SK-N-SH (cell line): ENCODE results near the gene KIAA2012. TPM values are rescaled to one million over a fixed set of nuclear protein-coding genes. Genes with fewer than 3 reads are reported as not detected.
"Not testable (repeated sequence)": the region's sequence is repeated elsewhere in the genome, so short reads cannot be mapped to it uniquely, and the experiment has no call there.

Source experiments
- CTCF ChIA-PET: fragments of 300-600, 350-600 bp; formaldehyde crosslinking; extraction: SDS; loops from one replicate; lab custom pipeline; 2021; lab: Yijun Ruan, JAX
- POLR2A ChIA-PET: fragments of 350-600 bp; sonication (Branson Sonifier 250); formaldehyde crosslinking; extraction: SDS; loops from one replicate; lab custom pipeline; 2020; ENCODE audit warnings: antibody characterized with exemption, inconsistent platforms; lab: Yijun Ruan, JAX
- DNase-seq: peaks from one replicate; pipeline ENCODE4 v3.0.0; 2012
- H2AFZ ChIP-seq: fragments of 200-600 bp; sonication (generic); 2 replicates; pipeline ENCODE4 v1.8.1; 2016; ENCODE audit warnings: antibody characterized with exemption, mild to moderate bottlenecking, low read depth
- H3F3A ChIP-seq: fragments of 200-600 bp; sonication (generic); replicated peaks from 2 replicates; pipeline ENCODE3; 2016; ENCODE audit warnings: antibody characterized with exemption, mild to moderate bottlenecking; ENCODE audit not compliant: insufficient read depth
- H3K27ac ChIP-seq, 2 experiments: fragments of 200-500 bp in 1 of 2; fragments of 200-600 bp in 1 of 2; sonication (Bioruptor generic) in 1 of 2; sonication (generic), shearing (Covaris generic) in 1 of 2; 2 replicates each; pipeline versions ENCODE4 v1.5.1 to v1.6.1; 2014 to 2016; ENCODE audit warnings: low read depth in 2 of 2, inconsistent platforms in 1 of 2, low read length in 1 of 2, mild to moderate bottlenecking in 1 of 2, mixed read lengths in 1 of 2
- H3K27me3 ChIP-seq: fragments of 200-600 bp; sonication (generic), shearing (Covaris generic); 2 replicates; pipeline ENCODE4 v1.6.1; 2016; ENCODE audit warnings: mixed run types; ENCODE audit not compliant: insufficient read depth
- H3K36me3 ChIP-seq, 2 experiments: fragments of 200-500 bp in 1 of 2; fragments of 200-600 bp in 1 of 2; sonication (Bioruptor generic) in 1 of 2; sonication (generic) in 1 of 2; replicated peaks in 1 of 2; 2 replicates each; pipeline versions ENCODE3 to v1.5.1; 2014 to 2016; ENCODE audit warnings: low read length in 1 of 2, mild to moderate bottlenecking in 1 of 2; ENCODE audit not compliant: insufficient read depth in 2 of 2, control insufficient read depth in 1 of 2
- H3K4me1 ChIP-seq, 2 experiments: fragments of 200-500 bp in 1 of 2; fragments of 200-600 bp in 1 of 2; sonication (Bioruptor generic) in 1 of 2; sonication (generic), shearing (Covaris generic) in 1 of 2; 2 replicates each; pipeline versions ENCODE4 v1.5.1 to v1.6.1; 2014 to 2016; ENCODE audit warnings: low read depth in 1 of 2, low read length in 1 of 2, mixed run types in 1 of 2; ENCODE audit not compliant: insufficient read depth in 2 of 2, control insufficient read depth in 1 of 2
- H3K4me2 ChIP-seq: fragments of 200-600 bp; sonication (generic), shearing (Covaris generic); 2 replicates; pipeline ENCODE4 v1.6.1; 2017; ENCODE audit warnings: mixed run types
- H3K4me3 ChIP-seq, 2 experiments: fragments of 200-500 bp in 1 of 2; fragments of 200-600 bp in 1 of 2; sonication (Bioruptor generic) in 1 of 2; sonication (generic), shearing (Covaris generic) in 1 of 2; 2 replicates each; pipeline versions ENCODE4 v1.5.1 to v1.8.1; 2014 to 2016; ENCODE audit warnings: low read depth in 2 of 2, inconsistent platforms in 1 of 2, low read length in 1 of 2, mild to moderate bottlenecking in 1 of 2, mixed read lengths in 1 of 2, moderate library complexity in 1 of 2
- H3K79me2 ChIP-seq: fragments of 200-600 bp; sonication (generic); 2 replicates; pipeline ENCODE4 v1.8.1; 2017; ENCODE audit warnings: mild to moderate bottlenecking; ENCODE audit not compliant: insufficient read depth
- H3K9ac ChIP-seq: fragments of 200-600 bp; sonication (generic); 2 replicates; pipeline ENCODE4 v1.6.1; 2017; ENCODE audit warnings: mixed run types
- H3K9me2 ChIP-seq: fragments of 200-600 bp; sonication (generic); 2 replicates; pipeline ENCODE4 v1.6.1; 2017; ENCODE audit warnings: mixed run types
- H3K9me3 ChIP-seq: fragments of 200-600 bp; sonication (generic); 2 replicates; pipeline ENCODE4 v1.6.1; 2017; ENCODE audit warnings: mixed run types, mild to moderate bottlenecking, moderate library complexity
- H4K20me1 ChIP-seq: fragments of 200-600 bp; sonication (generic); 2 replicates; pipeline ENCODE4 v1.6.1; 2017; ENCODE audit warnings: mild to moderate bottlenecking, mixed run types; ENCODE audit not compliant: insufficient read depth
- CTCF ChIP-seq: fragments of 200-600 bp; sonication (generic); IDR thresholded peaks from 2 replicates; pipeline ENCODE4 v1.6.1; 2017; ENCODE audit warnings: antibody characterized with exemption, mild to moderate bottlenecking, moderate library complexity
- ELF1 ChIP-seq: IDR thresholded peaks from 2 replicates; pipeline ENCODE4 v1.4.0; 2012
- EP300 ChIP-seq, 2 experiments: IDR thresholded peaks; 2 replicates each; pipeline versions ENCODE4 v1.4.0 to v1.6.1; 2012; ENCODE audit warnings: borderline replicate concordance in 1 of 2, low read depth in 1 of 2, low read length in 1 of 2
- EZH2phosphoT487 ChIP-seq: fragments of 200-600 bp; sonication (generic); IDR thresholded peaks from 2 replicates; pipeline ENCODE4 v1.6.1; 2017; ENCODE audit warnings: low read depth, mixed run types, mild to moderate bottlenecking, antibody characterized with exemption, moderate library complexity, borderline replicate concordance
- FOXJ3 ChIP-seq: sonication (generic); formaldehyde crosslinking; IDR thresholded peaks from 2 replicates; pipeline ENCODE4 v1.5.1; 2020; ENCODE audit warnings: mild to moderate bottlenecking, missing genetic modification reagents
- FOXM1 ChIP-seq: IDR thresholded peaks from 2 replicates; pipeline ENCODE4 v1.4.0; 2012; ENCODE audit warnings: low read depth, mild to moderate bottlenecking
- JUND ChIP-seq: IDR thresholded peaks from 2 replicates; pipeline ENCODE4 v1.4.0; 2012
- MAX ChIP-seq: IDR thresholded peaks from 2 replicates; pipeline ENCODE4 v1.4.0; 2012; ENCODE audit warnings: low read depth
- PBX3 ChIP-seq: IDR thresholded peaks from 2 replicates; pipeline ENCODE4; 2012
- RCOR1 ChIP-seq: fragments of 150-350 bp; IDR thresholded peaks from 2 replicates; pipeline ENCODE4 v1.6.1; 2017; ENCODE audit warnings: antibody characterized with exemption, low read length
- RFX5 ChIP-seq: IDR thresholded peaks from 2 replicates; pipeline ENCODE4 v1.6.1; 2012; ENCODE audit warnings: mild to moderate bottlenecking, improper control_type of control experiment, low read length
- TAF1 ChIP-seq: IDR thresholded peaks from 2 replicates; pipeline ENCODE4 v1.6.1; 2012; ENCODE audit warnings: low read depth, mild to moderate bottlenecking, low read length, moderate library complexity, borderline replicate concordance
- TEAD4 ChIP-seq: IDR thresholded peaks from 2 replicates; pipeline ENCODE4 v1.4.0; 2012; ENCODE audit warnings: mild to moderate bottlenecking, borderline replicate concordance; ENCODE audit not compliant: insufficient read depth
- YY1 ChIP-seq: IDR thresholded peaks from 2 replicates; pipeline ENCODE4 v1.4.0; 2012; ENCODE audit warnings: low read depth, mild to moderate bottlenecking
- WGBS: methylation state at CpG from one replicate; pipeline ENCODE4 v1.1.6; 2017; ENCODE audit warnings: low lambda C conversion rate; 5-methylcytosine and 5-hydroxymethylcytosine counted together
- polyA plus RNA-seq, 3 experiments: library from polyadenylated mRNA; depleted of rRNA; stranded (reverse); fragments of >200 nt; gene quantifications; 2 replicates each; pipeline ENCODE4 v1.2.3, GENCODE V29; 2012
- TF ChIP-seq, protein P1 (sequence below): IDR thresholded peaks from 2 replicates; pipeline ENCODE4 v1.4.0; 2012; ENCODE audit warnings: low read depth, borderline replicate concordance
- TF ChIP-seq, protein P2 (sequence below): IDR thresholded peaks from 2 replicates; pipeline ENCODE4 v1.6.1; 2012; ENCODE audit warnings: mild to moderate bottlenecking, low read depth, low read length, moderate library complexity
- TF ChIP-seq, protein P3 (sequence below): fragments of 150-350 bp; IDR thresholded peaks from 2 replicates; pipeline ENCODE4 v1.6.1; 2017; ENCODE audit warnings: antibody characterized with exemption, low read length, low read depth, borderline replicate concordance
- TF ChIP-seq, protein P4 (sequence below): IDR thresholded peaks from 2 replicates; pipeline ENCODE4 v1.4.0; 2012; ENCODE audit warnings: low read depth, borderline replicate concordance

KIAA2012 gene
- polyA plus RNA-seq, 1 of the 3 experiments (the other 2 are of a cell fraction): 0.07 TPM

DNA sequence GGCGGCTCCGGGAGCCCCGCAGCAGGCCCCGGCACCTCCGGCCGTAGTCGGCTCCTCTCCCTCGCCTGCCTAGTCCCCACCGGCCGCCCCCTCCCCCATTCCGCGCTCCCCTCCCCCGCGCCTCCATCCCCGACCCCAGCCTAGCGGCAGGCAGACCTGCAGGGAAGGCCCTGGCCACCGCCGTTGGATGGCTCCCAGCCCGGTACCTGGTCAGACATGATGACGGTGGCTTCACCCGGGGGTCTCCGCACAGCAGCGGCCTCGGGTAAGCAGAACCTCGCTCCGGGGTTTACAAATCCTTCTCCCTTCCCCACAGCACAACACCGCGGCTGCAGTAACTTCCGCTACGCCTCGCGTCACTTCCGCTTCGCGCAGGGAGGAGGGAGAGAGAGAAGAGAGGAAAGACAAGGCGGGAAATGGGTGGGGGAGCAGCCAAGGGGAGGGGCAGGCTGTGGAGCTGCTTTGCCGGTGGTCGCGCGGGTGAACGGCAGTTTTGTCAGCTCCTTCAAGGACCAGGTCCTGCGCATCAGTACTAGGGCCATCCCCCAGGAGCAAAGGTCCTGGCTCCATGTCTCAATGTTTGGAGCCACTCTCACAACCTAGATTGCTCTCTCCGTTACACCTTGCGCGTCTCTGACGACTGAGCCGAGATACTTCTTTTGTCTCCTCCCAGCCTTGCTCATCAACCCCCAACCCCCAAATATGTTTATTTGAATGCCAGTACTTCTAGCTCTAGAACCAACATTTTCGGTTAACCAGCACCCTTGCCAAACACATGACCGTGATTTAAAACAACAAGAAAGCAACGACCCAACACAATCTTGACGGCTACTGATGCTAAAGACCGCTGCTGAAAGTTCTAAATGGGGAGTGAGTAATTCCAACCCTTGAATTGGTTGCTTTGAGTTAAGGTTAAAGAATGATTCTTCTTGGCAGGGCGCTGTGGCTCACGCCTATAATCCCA lies 165.5 kb downstream of the KIAA2012 start, which contains the start of gene SUMO1 (continued):
- TF ChIP-seq, protein P1, sequence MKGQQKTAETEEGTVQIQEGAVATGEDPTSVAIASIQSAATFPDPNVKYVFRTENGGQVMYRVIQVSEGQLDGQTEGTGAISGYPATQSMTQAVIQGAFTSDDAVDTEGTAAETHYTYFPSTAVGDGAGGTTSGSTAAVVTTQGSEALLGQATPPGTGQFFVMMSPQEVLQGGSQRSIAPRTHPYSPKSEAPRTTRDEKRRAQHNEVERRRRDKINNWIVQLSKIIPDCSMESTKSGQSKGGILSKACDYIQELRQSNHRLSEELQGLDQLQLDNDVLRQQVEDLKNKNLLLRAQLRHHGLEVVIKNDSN: no peak
- no peak for TF ChIP-seq RFX5
- peak; percentile 45; the same call in 1 of the 2 replicates for TF ChIP-seq ELF1
- TF ChIP-seq TEAD4: no peak
- TF ChIP-seq FOXM1: no peak
- no peak for TF ChIP-seq PBX3
- TF ChIP-seq JUND: no peak
- TF ChIP-seq EP300 (IDR thresholded peaks at IDR 0.05; ENCODE audit: borderline replicate concordance in 1 of 2, low read depth in 1 of 2, low read length in 1 of 2): no peak
- TF ChIP-seq, protein P2, sequence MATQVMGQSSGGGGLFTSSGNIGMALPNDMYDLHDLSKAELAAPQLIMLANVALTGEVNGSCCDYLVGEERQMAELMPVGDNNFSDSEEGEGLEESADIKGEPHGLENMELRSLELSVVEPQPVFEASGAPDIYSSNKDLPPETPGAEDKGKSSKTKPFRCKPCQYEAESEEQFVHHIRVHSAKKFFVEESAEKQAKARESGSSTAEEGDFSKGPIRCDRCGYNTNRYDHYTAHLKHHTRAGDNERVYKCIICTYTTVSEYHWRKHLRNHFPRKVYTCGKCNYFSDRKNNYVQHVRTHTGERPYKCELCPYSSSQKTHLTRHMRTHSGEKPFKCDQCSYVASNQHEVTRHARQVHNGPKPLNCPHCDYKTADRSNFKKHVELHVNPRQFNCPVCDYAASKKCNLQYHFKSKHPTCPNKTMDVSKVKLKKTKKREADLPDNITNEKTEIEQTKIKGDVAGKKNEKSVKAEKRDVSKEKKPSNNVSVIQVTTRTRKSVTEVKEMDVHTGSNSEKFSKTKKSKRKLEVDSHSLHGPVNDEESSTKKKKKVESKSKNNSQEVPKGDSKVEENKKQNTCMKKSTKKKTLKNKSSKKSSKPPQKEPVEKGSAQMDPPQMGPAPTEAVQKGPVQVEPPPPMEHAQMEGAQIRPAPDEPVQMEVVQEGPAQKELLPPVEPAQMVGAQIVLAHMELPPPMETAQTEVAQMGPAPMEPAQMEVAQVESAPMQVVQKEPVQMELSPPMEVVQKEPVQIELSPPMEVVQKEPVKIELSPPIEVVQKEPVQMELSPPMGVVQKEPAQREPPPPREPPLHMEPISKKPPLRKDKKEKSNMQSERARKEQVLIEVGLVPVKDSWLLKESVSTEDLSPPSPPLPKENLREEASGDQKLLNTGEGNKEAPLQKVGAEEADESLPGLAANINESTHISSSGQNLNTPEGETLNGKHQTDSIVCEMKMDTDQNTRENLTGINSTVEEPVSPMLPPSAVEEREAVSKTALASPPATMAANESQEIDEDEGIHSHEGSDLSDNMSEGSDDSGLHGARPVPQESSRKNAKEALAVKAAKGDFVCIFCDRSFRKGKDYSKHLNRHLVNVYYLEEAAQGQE: no peak
- TF ChIP-seq CTCF: no peak
- no peak for TF ChIP-seq FOXJ3 (CRISPR knock-in tag)
- TF ChIP-seq, protein P3, sequence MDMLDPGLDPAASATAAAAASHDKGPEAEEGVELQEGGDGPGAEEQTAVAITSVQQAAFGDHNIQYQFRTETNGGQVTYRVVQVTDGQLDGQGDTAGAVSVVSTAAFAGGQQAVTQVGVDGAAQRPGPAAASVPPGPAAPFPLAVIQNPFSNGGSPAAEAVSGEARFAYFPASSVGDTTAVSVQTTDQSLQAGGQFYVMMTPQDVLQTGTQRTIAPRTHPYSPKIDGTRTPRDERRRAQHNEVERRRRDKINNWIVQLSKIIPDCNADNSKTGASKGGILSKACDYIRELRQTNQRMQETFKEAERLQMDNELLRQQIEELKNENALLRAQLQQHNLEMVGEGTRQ: no peak
- TF ChIP-seq YY1: no peak
- TF ChIP-seq MAX: peak; percentile 66
- TF ChIP-seq, protein P4, sequence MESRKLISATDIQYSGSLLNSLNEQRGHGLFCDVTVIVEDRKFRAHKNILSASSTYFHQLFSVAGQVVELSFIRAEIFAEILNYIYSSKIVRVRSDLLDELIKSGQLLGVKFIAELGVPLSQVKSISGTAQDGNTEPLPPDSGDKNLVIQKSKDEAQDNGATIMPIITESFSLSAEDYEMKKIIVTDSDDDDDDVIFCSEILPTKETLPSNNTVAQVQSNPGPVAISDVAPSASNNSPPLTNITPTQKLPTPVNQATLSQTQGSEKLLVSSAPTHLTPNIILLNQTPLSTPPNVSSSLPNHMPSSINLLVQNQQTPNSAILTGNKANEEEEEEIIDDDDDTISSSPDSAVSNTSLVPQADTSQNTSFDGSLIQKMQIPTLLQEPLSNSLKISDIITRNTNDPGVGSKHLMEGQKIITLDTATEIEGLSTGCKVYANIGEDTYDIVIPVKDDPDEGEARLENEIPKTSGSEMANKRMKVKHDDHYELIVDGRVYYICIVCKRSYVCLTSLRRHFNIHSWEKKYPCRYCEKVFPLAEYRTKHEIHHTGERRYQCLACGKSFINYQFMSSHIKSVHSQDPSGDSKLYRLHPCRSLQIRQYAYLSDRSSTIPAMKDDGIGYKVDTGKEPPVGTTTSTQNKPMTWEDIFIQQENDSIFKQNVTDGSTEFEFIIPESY: no peak
- TF ChIP-seq RCOR1: no peak
- TF ChIP-seq EZH2phosphoT487: no peak
- peak; percentile 76 for TF ChIP-seq TAF1

GRCh38 chr2:202247710-202248109 lies 174.7 kb downstream of the KIAA2012 start:
- H3F3A ChIP-seq, H3K9me3 ChIP-seq, H3K36me3 ChIP-seq, H3K9me2 ChIP-seq, DNase-seq, H4K20me1 ChIP-seq, H3K27ac ChIP-seq, H3K9ac ChIP-seq, POLR2A ChIA-PET, CTCF ChIA-PET, H3K27me3 ChIP-seq, H3K79me2 ChIP-seq, H3K4me2 ChIP-seq, H3K4me3 ChIP-seq, H2AFZ ChIP-seq, H3K4me1 ChIP-seq: not testable (repeated sequence)
- 95% methylated on average over 5 of the region's 5 CpGs for WGBS
